ENCODE data around the gene ANXA11. TPM values are rescaled to one million over a fixed set of nuclear protein-coding genes. Genes with fewer than 3 reads are reported as not detected.

The ANXA11 gene
- total RNA-seq, 2 donors from 2014 or later = 224 to 266 TPM

DNA sequence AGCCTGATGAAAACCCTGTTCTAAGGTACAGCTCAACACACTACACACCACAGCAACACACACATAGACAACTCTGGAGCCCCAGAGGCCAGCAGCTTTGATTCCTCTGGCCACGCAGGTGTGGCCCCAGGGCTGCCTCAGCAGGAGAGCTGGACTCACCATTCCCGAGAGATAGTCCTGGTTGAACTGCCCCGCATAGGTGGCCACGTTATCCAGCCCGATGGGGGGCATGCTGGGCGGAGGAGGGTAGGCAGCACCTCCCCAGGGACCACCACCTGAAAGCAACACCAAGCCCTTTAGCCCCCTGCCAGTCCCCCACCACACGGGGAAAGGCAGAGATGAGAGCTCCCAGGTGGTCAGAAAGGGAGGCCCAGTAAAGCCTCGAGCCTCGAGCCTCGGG is 34.7 kb downstream of the ANXA11 start:
- no peak for DNase-seq (ENCODE audit: low spot score)
- Histone ChIP-seq H3K9me3 (no peaks in the 10 kb centered on the region), H3K36me3 (peaks cover 54% of the 10 kb centered on the region)

DNA sequence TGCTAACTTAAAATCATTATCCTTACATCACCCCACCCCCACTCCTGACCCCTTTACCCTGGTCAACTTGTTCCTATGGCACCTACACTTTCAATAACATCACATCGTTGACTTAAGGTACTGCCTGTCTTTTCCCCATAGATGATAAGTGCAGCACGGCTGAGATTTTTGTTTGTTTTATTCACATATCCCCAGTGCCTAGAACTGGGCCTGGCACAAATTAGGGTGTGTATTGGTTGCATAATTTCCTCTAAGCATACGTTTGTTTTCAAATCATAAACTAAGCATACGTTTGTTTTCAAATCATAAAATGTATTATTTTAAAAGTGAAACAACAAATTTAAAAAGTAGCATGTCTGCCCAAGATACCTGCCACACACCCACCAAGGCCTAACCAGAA is 35.3 kb downstream of the ANXA11 start:
- no peaks in the 10 kb centered on the region for H3K27me3 ChIP-seq
- no peak overlapping the region for H3K4me3 ChIP-seq
- DNase-seq (ENCODE audit: low spot score) = no peak
- H3K27ac ChIP-seq = peak overlapping the region in 1 of 2 donors; percentile 73
- H3K4me1 ChIP-seq = peaks cover 0 to 77% of the 10 kb centered on the region in 2 donors
- TF ChIP-seq, protein P1, sequence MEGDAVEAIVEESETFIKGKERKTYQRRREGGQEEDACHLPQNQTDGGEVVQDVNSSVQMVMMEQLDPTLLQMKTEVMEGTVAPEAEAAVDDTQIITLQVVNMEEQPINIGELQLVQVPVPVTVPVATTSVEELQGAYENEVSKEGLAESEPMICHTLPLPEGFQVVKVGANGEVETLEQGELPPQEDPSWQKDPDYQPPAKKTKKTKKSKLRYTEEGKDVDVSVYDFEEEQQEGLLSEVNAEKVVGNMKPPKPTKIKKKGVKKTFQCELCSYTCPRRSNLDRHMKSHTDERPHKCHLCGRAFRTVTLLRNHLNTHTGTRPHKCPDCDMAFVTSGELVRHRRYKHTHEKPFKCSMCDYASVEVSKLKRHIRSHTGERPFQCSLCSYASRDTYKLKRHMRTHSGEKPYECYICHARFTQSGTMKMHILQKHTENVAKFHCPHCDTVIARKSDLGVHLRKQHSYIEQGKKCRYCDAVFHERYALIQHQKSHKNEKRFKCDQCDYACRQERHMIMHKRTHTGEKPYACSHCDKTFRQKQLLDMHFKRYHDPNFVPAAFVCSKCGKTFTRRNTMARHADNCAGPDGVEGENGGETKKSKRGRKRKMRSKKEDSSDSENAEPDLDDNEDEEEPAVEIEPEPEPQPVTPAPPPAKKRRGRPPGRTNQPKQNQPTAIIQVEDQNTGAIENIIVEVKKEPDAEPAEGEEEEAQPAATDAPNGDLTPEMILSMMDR (IDR thresholded peaks at IDR 0.05) = no peak
- no peaks in the 10 kb centered on the region for H3K9me3 ChIP-seq
- peaks cover 60% of the 10 kb centered on the region for H3K36me3 ChIP-seq

More for the DNA sequence above, 34.7 kb downstream of the ANXA11 start:
- Histone ChIP-seq H3K4me3 (no peak overlapping the region), H3K27me3 (no peaks in the 10 kb centered on the region), H3K4me1 (peaks cover 0 to 77% of the 10 kb centered on the region in 2 donors), H3K27ac (peak overlapping the region in 1 of 2 donors; percentile 48)
- TF ChIP-seq, protein P1 (IDR thresholded peaks at IDR 0.05) = no peak

DNA sequence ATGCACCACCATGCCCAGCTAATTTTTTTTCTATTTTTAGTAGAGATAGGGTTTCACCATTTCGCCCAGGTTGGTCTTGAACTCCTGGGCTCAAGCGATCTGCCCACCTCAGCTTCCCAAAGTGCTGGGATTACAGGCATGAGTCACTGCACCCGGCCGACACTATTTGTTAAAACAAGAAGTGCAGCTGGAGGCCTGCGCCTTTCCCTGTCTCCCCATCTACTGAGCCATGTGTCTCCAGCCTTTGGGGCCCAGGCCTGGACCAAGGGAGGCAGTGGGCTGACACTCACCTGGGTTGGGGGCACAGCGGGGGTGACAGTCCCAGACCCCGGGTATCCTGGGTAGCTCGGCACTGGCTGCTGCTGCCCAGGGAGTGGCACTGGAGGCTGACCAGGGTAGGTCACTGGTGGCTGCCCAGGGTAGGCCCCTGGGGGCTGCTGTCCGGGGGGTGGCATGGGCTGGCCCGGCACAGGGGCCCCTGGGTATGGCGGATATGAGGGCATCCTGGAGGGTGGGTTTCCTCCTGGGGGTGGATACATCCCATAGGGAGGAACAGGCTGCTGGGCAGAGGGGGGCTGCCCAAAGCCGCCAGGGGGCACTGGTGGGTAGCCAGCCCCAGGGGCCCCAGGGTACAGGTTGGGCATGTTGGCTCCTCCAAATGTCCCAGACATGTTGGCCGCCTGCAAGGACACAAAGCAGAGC is 36.5 kb downstream of the ANXA11 start:
- H3K4me3 ChIP-seq = no peak overlapping the region
- H3K9me3 ChIP-seq = no peaks in the 10 kb centered on the region
- TF ChIP-seq, protein P1 (IDR thresholded peaks at IDR 0.05) = peak in 1 of 2 donors; percentile 19
- H3K4me1 ChIP-seq = peaks cover 0 to 87% of the 10 kb centered on the region in 2 donors
- H3K36me3 ChIP-seq = peaks cover 72% of the 10 kb centered on the region
- peak overlapping the region; percentile 68 to 73 for H3K27ac ChIP-seq
- DNase-seq (ENCODE audit: low spot score) = no peak
- no peaks in the 10 kb centered on the region for H3K27me3 ChIP-seq

DNA sequence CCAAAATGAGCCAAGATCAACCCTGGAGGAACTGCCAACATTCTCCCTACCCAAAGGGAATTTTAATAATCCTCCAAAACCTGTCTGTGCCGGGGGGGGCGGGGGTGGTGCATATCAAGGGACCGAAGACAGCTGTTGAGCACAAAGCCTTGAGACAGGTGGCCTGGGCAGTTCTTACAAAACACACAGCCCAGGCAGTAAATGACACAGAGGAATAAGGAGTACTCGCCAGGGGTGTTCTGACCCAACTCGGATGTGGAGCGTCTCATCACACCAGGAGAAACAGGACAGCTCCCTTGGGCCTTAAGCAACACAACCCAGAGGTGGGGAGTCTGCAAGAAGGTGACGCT is 37.2 kb downstream of the ANXA11 start:
- H3K36me3 ChIP-seq = peaks cover 79% of the 10 kb centered on the region
- DNase-seq (ENCODE audit: low spot score) = no peak
- H3K4me1 ChIP-seq = peaks cover 0 to 85% of the 10 kb centered on the region in 2 donors
- H3K4me3 ChIP-seq = no peak overlapping the region
- no peaks in the 10 kb centered on the region for H3K27me3 ChIP-seq
- peak overlapping the region; percentile 68 to 73 for H3K27ac ChIP-seq
- TF ChIP-seq, protein P1 (IDR thresholded peaks at IDR 0.05) = no peak
- no peaks in the 10 kb centered on the region for H3K9me3 ChIP-seq

DNA sequence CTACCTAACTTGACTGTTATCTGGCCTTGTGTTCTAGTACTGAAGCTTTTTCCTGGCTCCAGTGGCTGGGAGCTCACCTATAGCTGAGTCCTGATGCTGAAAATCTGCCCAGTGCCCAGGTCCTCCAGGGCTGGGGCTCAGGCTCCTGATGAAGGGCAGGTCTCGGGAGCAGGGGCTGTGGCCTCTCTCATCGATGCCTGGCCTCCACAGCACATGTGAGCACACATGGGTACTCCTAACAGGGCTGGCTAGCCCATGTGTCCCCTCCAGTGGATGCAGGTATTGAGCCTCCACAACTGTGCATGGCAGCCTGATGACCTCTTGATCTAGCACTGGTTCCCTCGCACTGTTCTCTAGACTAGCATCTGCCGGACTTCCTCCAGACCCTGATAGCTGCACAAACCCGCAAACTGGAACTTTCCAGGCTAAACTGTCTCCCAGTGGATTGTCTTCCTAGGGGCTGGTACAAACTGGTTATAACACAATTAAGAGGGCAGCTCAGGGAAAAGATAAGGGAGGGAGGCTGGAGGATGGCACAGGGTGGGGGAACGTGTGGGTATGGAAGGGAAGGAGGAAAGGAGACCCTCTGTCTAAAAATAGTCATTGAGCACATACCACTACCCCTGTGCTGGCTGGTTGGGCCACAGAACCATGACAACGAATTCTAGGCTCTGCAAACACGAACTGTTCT is 37.7 kb downstream of the ANXA11 start:
- DNase-seq (ENCODE audit: low spot score) = no peak
- Histone ChIP-seq H3K27me3 (no peaks in the 10 kb centered on the region), H3K9me3 (no peaks in the 10 kb centered on the region), H3K4me1 (peaks cover 0 to 80% of the 10 kb centered on the region in 2 donors), H3K36me3 (peaks cover 79% of the 10 kb centered on the region), H3K27ac (peak overlapping the region; percentile 68 to 73), H3K4me3 (no peak overlapping the region)
- TF ChIP-seq, protein P1 (IDR thresholded peaks at IDR 0.05) = no peak

Data from right atrium auricular region (tissue), 2 donors.